ENCODE data around the gene ACAD11.

ACAD11 gene

GRCh38 chr3:132659365-132660051, at the start of gene ACAD11:
TSS of gene ACAD11 (minus strand) at chr3:132659809. CDS start at chr3:132659751, 58 bp downstream.
- peak in 2 of 4 experiments; percentile 2 to 6 for DNase-seq

- DNase-seq, result no peak
These were observed 44.1 kb upstream of the ACAD11 start for GRCh38 chr3:132703733-132704132.

GRCh38 chr3:132695422-132695821, 35.8 kb upstream of the ACAD11 start:
- DNase-seq, result no peak

GRCh38 chr3:132694991-132695390, 35.4 kb upstream of the ACAD11 start:
- DNase-seq, result no peak

- no peak for DNase-seq
These were observed 30.4 kb upstream of the ACAD11 start for GRCh38 chr3:132690040-132690439.

- DNase-seq, result no peak
These were observed 22.6 kb upstream of the ACAD11 start for GRCh38 chr3:132682201-132682600.

- DNase-seq, result no peak
These were observed 21.8 kb upstream of the ACAD11 start for GRCh38 chr3:132681421-132681820.

- no peak for DNase-seq
These were observed 20.3 kb upstream of the ACAD11 start for GRCh38 chr3:132679911-132680310.

GRCh38 chr3:132675408-132675807, 15.8 kb upstream of the ACAD11 start:
- DNase-seq, result no peak

- no peak for DNase-seq
These were observed 9.7 kb upstream of the ACAD11 start for GRCh38 chr3:132669256-132669777.

- DNase-seq, result no peak
These were observed 5.7 kb upstream of the ACAD11 start for GRCh38 chr3:132665230-132665745.

GRCh38 chr3:132662212-132662611, 2.6 kb upstream of the ACAD11 start:
- DNase-seq, result no peak

- DNase-seq, result no peak
These were observed 1.5 kb upstream of the ACAD11 start for GRCh38 chr3:132661101-132661500.

GRCh38 chr3:132660811-132661070, 1.1 kb upstream of the ACAD11 start:
- no peak for DNase-seq

- DNase-seq, result peak; percentile 29 to 53 (median 38)
These were observed 622 bp upstream of the ACAD11 start, which contains the start of gene UBA5 for GRCh38 chr3:132660052-132660810. TSS of gene UBA5 (plus strand) at chr3:132660329. CDS start at chr3:132660538, 209 bp downstream.

GRCh38 chr3:132659000-132659364, 627 bp downstream of the ACAD11 start:
- no peak for DNase-seq

GRCh38 chr3:132657869-132658747, 1.5 kb downstream of the ACAD11 start:
- no peak for DNase-seq

GRCh38 chr3:132655471-132655870, 4.1 kb downstream of the ACAD11 start:
- no peak for DNase-seq

- DNase-seq, result no peak
These were observed 4.9 kb downstream of the ACAD11 start for GRCh38 chr3:132654721-132655120.

GRCh38 chr3:132654190-132654589, 5.4 kb downstream of the ACAD11 start:
- no peak for DNase-seq

- DNase-seq, result no peak
These were observed 6.9 kb downstream of the ACAD11 start for GRCh38 chr3:132652640-132653270.

GRCh38 chr3:132650153-132650552, 9.5 kb downstream of the ACAD11 start:
- DNase-seq, result no peak

- DNase-seq, result no peak
These were observed 14.6 kb downstream of the ACAD11 start for GRCh38 chr3:132645058-132645457.
